Lower leg skin (tissue), 4 donors: ENCODE data around the gene TARP.

Source experiments
- DNase-seq, 2 donors: peaks; one replicate each; pipeline ENCODE4 v3.0.0-alpha.2; 2019; ENCODE audit warnings: low spot score in 2 of 2
- H3K4me3 ChIP-seq: fragments of 200-600 bp; sonication (generic); 2 replicates; pipeline ENCODE4 v1.5.1; 2017; ENCODE audit warnings: mild to moderate bottlenecking, low read depth; ENCODE audit not compliant: poor library complexity, severe bottlenecking
- POLR2A ChIP-seq, 2 donors: fragments of 450-650 bp; IDR thresholded peaks; one replicate each; pipeline ENCODE4 v1.6.1; 2016 to 2017; ENCODE audit warnings: antibody characterized with exemption in 2 of 2, mild to moderate bottlenecking in 1 of 2, moderate library complexity in 1 of 2
- WGBS, 2 donors: methylation state at CpG; one replicate each; pipeline ENCODE4 v1.1.5; 2018; 5-methylcytosine and 5-hydroxymethylcytosine counted together
- intact Hi-C: fragments of 100-400 bp; cut with DNase I; formaldehyde crosslinking; loops from one replicate; pipeline ENCODE4 v1.15.0; 2023; ENCODE audit warnings: low total_unique reads
- TF ChIP-seq, protein P1 (sequence below), 3 donors: fragments of 450-650 bp; IDR thresholded peaks; one replicate each; pipeline ENCODE4 v1.5.1; 2016; ENCODE audit warnings: antibody characterized with exemption in 3 of 3, mild to moderate bottlenecking in 3 of 3, moderate library complexity in 2 of 3

The TARP gene

DNA sequence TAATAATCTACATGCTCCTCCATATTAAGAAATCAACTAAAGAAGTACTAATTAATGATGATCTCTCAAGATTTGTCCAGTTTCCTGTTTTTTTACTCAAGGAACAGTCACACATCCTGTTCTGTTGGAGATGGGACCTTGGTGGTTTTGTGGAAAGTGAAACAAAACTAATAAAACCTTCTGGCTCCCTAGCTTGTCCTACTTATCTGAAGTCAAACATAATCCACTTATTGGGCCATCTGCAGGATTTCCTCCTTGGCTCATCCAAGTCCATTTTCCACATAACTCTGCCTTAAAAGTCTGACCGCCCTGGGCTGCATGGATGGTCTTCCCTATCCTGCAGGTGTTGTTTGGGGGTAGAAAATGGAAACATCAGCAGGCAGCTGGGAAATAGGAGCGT, 39.4 kb upstream of the TARP start:
- intact Hi-C loops = no loop called here
- 67 to 90% methylated on average over 2 of the region's 2 CpGs for WGBS, 2 donors
- no peak overlapping the region for H3K4me3 ChIP-seq
- TF ChIP-seq, protein P1, sequence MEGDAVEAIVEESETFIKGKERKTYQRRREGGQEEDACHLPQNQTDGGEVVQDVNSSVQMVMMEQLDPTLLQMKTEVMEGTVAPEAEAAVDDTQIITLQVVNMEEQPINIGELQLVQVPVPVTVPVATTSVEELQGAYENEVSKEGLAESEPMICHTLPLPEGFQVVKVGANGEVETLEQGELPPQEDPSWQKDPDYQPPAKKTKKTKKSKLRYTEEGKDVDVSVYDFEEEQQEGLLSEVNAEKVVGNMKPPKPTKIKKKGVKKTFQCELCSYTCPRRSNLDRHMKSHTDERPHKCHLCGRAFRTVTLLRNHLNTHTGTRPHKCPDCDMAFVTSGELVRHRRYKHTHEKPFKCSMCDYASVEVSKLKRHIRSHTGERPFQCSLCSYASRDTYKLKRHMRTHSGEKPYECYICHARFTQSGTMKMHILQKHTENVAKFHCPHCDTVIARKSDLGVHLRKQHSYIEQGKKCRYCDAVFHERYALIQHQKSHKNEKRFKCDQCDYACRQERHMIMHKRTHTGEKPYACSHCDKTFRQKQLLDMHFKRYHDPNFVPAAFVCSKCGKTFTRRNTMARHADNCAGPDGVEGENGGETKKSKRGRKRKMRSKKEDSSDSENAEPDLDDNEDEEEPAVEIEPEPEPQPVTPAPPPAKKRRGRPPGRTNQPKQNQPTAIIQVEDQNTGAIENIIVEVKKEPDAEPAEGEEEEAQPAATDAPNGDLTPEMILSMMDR (IDR thresholded peaks at IDR 0.05) = no peak
- TF ChIP-seq POLR2A (IDR thresholded peaks at IDR 0.05) = no peak
- DNase-seq = no peak

DNA sequence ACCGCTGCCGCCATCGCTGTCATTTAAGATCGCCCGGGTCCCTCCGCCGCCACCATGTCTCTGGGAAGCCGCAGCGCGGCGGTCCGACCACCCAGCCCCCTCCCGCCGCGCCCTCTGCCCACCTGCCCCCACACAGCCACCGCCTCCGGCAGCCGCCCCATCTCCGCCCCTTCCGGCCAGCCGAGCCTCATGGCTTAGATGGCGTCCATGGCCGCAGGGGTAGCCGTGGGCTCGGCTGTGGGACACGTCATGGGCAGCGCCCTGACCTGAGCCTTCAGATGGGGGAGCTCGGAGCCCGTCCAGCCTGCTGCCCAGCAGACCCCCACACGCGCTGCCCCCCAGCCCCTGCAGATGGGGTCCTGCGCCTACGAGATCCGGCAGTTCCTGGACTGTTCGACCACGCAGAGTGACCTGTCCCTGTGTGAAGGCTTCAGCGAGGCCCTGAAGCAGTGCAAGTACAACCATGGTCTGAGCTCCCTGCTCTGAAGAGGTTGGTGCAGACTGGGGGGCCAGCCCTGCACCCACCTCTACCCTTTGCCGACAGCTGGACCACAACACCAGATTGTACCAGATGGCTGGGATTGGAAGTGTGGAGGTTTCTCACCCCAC, 38.0 kb upstream of the TARP start:
- peak overlapping the region; percentile 15 for H3K4me3 ChIP-seq
- intact Hi-C loops = no loop called here
- TF ChIP-seq POLR2A (IDR thresholded peaks at IDR 0.05) = no peak
- TF ChIP-seq, protein P1 (IDR thresholded peaks at IDR 0.05) = no peak
- WGBS, 2 donors = 12 to 21% methylated on average over 16 to 38 of the region's 38 CpGs
- no peak for DNase-seq

DNA sequence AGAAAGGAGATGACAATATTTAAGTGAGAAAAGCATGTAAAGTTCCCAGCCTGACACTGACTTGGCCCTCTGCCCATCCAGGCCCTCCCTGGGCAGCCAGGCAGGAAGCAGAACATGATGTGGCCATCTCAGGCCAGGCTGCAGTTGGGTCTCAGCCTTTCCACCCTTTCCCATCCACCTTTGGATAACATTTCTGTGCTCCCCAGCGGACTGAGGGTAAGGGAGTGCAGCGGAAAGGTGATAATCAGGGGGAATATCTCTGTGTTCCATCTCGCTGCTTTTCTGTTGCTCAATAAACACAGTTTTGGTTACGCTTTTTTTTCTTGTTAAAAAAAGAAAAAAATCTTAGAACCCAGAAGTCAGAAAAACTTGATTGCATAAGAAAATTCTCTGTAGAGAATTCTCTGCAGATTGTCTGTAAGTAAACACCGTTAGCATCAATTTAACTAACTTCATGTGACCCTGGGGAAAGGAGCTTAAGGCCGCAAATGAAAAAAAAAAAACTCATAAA, 37.2 kb upstream of the TARP start:
- no peak overlapping the region for H3K4me3 ChIP-seq
- intact Hi-C loops = no loop called here
- WGBS, 2 donors = 40 to 43% methylated on average over 6 of the region's 6 CpGs
- peak in 1 of 2 donors; percentile 32 for DNase-seq
- TF ChIP-seq POLR2A (IDR thresholded peaks at IDR 0.05) = no peak
- TF ChIP-seq, protein P1 (IDR thresholded peaks at IDR 0.05) = no peak

DNA sequence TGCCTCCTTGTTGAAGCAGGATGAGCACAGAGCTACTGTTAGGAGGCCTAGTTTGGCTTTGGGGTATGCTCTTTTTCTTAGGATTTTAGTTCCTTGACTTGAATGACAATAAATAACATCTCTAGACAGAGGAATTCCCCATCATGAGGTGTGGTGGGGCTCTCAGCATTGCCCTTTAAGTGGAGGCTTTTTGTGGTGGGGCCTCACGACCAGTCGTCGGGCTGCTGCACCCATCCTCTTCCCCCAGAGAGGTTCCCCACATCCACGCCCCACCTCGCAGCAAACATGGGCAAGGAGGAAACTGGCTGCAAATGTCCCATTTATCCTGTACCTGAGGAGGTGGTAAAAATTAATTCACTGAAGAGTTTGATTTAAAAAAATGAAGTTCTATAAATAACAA, 36.1 kb upstream of the TARP start:
- 50 to 57% methylated on average over 5 of the region's 5 CpGs for WGBS, 2 donors

DNA sequence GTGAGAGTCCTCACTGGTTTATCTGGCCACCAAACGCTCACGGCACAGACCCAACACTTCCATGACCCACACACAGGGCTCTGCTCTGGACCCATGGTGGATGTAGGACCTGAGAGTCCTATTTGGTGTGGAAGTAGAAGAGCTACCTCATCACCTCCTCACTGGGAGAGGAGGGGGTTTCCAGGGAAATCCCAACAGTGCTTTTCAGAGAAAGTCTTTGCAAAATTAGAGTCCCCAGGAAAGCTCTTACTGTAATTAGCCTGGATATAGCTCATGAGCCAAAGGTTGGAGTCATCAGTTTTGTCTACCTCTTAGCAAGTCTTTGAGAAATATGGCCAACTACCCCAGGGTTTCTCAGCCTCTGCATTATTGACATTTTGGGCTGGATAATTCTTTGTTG, 34.7 kb upstream of the TARP start:
- TF ChIP-seq POLR2A (IDR thresholded peaks at IDR 0.05) = no peak
- TF ChIP-seq, protein P1 (IDR thresholded peaks at IDR 0.05) = no peak
- intact Hi-C loops = no loop called here
- WGBS, 2 donors = 100% methylated on average over 2 of the region's 2 CpGs
- no peak for DNase-seq
- no peak overlapping the region for H3K4me3 ChIP-seq

More for the DNA sequence above, 36.1 kb upstream of the TARP start:
- no peak for DNase-seq
- TF ChIP-seq, protein P1 (IDR thresholded peaks at IDR 0.05) = no peak
- TF ChIP-seq POLR2A (IDR thresholded peaks at IDR 0.05) = no peak
- no peak overlapping the region for H3K4me3 ChIP-seq
- intact Hi-C loops = no loop called here

DNA sequence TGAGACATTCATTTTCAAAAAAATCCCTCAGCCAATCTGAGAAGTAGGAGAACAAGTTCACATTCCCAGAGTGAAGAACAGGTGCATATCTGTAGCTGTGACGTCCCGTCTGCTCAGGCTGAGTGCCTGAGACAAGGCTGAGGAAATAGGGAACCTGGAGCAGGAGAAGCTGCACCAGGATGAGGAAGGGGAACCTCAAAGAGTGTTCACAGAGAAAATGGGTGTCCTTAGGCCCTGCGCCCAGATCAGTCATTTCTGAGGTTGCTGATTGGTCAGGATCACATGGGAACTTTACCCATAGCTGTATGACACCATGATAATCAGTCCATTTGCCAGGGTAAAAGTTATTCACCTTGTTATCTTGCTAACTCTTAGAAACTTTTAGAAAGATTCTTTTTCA, 34.2 kb upstream of the TARP start:
- no peak for DNase-seq
- H3K4me3 ChIP-seq = no peak overlapping the region
- intact Hi-C loops = no loop called here
- TF ChIP-seq, protein P1 (IDR thresholded peaks at IDR 0.05) = no peak
- TF ChIP-seq POLR2A (IDR thresholded peaks at IDR 0.05) = no peak
- WGBS, 2 donors = 74 to 85% methylated on average over 3 of the region's 3 CpGs
